Urinary bladder (tissue), 4 donors: Measurements from ENCODE around the gene CR2. TPM values are rescaled to one million over a fixed set of nuclear protein-coding genes. Genes with fewer than 3 reads are reported as not detected.
"Not testable (repeated sequence)": the region's sequence is repeated elsewhere in the genome, so short reads cannot be mapped to it uniquely, and the experiment has no call there.

Experiments
- DNase-seq: peaks from one replicate; pipeline ENCODE4 v3.0.0-alpha.2; 2015; ENCODE audit errors: extremely low spot score
- H3K27ac ChIP-seq: one replicate; pipeline ENCODE4 v1.5.1; 2013; ENCODE audit warnings: low read depth, mild to moderate bottlenecking, moderate library complexity
- H3K36me3 ChIP-seq: one replicate; pipeline ENCODE4 v1.6.1; 2013; ENCODE audit warnings: mild to moderate bottlenecking, moderate library complexity; ENCODE audit not compliant: insufficient read depth
- H3K4me1 ChIP-seq: one replicate; pipeline ENCODE4 v1.6.1; 2013; ENCODE audit warnings: mild to moderate bottlenecking, moderate library complexity; ENCODE audit not compliant: insufficient read depth
- H3K4me3 ChIP-seq: one replicate; pipeline ENCODE4 v1.5.1; 2013; ENCODE audit warnings: low read depth, low read length
- WGBS: extraction: QIAGEN DNeasy Blood & Tissue Kit; methylation state at CpG from one replicate; pipeline ENCODE4 v1.1.7; 2013; 5-methylcytosine and 5-hydroxymethylcytosine counted together
- polyA plus RNA-seq: library from polyadenylated mRNA; stranded (reverse); fragments of 200-250 nt; gene quantifications from one replicate; pipeline ENCODE4 v1.2.3, GENCODE V29; 2013
- total RNA-seq: library from RNA; depleted of rRNA; stranded (reverse); fragments of >200 nt; gene quantifications from one replicate; pipeline ENCODE4 v1.2.3, GENCODE V29; 2014
- donor health status: healthy with polysubstance abuse.
- donor health status: healthy.

The CR2 gene
- total and polyA plus RNA-seq, 2 donors, result 0.04 to 0.63 TPM

- DNase-seq, result no peak
- Histone ChIP-seq H3K27ac (no peak overlapping the region), H3K4me1 (no peaks in the 10 kb centered on the region), H3K36me3 (no peaks in the 10 kb centered on the region), H3K4me3 (no peak overlapping the region)
- 88% methylated on average over 1 of the region's 1 CpG for WGBS
Measured at GRCh38 chr1:207427832-207428585, 26.1 kb upstream of the CR2 start.

- Histone ChIP-seq H3K4me3 (no peak overlapping the region), H3K36me3 (no peaks in the 10 kb centered on the region), H3K27ac (no peak overlapping the region), H3K4me1 (no peaks in the 10 kb centered on the region)
- WGBS, result 85% methylated on average over 2 of the region's 2 CpGs
- no peak for DNase-seq
Measured at GRCh38 chr1:207428783-207429182, 25.3 kb upstream of the CR2 start.

GRCh38 chr1:207429963-207430362, 24.2 kb upstream of the CR2 start:
- WGBS, result 60% methylated on average over 2 of the region's 2 CpGs
- DNase-seq, result no peak
- Histone ChIP-seq H3K36me3 (no peaks in the 10 kb centered on the region), H3K27ac (no peak overlapping the region), H3K4me1 (no peaks in the 10 kb centered on the region), H3K4me3 (no peak overlapping the region)

DNA sequence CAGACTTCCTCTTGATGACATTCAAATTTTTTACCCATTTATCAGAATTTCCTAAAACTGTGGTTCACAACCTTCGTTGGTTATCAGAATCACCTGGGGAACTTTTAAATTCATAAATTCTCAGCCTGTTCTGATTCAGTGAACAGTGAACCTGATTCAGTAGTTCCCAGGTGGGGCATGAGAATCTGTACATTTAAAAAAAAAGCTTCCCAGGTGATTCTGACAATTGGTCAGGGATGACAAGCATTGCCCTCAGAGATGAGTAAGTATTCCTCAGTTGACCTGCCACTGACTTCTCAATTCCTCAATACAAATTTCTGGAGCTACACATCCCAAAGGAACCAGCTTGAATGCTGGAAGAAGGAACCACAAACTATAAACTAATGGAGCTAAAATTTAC, 23.5 kb upstream of the CR2 start:
- Histone ChIP-seq H3K4me1 (no peaks in the 10 kb centered on the region), H3K36me3 (no peaks in the 10 kb centered on the region), H3K27ac (no peak overlapping the region), H3K4me3 (no peak overlapping the region)
- WGBS, result 78% methylated on average over 1 of the region's 1 CpG
- DNase-seq, result no peak

DNA sequence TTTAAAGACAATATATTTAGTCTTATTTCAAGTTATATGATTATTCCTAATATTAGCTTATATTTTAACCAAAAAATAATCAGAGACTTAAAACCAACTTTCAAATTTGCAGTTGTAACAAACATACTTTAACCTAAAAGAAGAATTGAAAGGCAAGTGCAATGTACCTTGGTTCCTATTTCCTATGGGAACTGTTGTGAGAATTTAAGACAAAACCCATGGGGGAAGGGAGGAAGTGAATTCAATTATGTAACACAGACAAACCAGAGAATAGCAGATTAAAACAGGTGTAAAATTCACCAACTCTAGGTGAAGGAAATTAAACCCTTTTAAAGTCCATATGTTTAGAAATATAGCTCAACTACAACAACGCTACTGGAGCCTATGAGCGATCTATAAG, 22.6 kb upstream of the CR2 start:
- no peak overlapping the region for H3K4me3 ChIP-seq
- no peak overlapping the region for H3K27ac ChIP-seq
- H3K4me1 ChIP-seq, result no peaks in the 10 kb centered on the region
- H3K36me3 ChIP-seq, result no peaks in the 10 kb centered on the region
- DNase-seq, result no peak
- WGBS, result 97% methylated on average over 2 of the region's 2 CpGs

- Histone ChIP-seq H3K36me3 (no peaks in the 10 kb centered on the region), H3K27ac (no peak overlapping the region), H3K4me3 (no peak overlapping the region), H3K4me1 (no peaks in the 10 kb centered on the region)
- WGBS, result 73% methylated on average over 3 of the region's 3 CpGs
- no peak for DNase-seq
Measured at GRCh38 chr1:207433435-207433834, 20.7 kb upstream of the CR2 start.

DNA sequence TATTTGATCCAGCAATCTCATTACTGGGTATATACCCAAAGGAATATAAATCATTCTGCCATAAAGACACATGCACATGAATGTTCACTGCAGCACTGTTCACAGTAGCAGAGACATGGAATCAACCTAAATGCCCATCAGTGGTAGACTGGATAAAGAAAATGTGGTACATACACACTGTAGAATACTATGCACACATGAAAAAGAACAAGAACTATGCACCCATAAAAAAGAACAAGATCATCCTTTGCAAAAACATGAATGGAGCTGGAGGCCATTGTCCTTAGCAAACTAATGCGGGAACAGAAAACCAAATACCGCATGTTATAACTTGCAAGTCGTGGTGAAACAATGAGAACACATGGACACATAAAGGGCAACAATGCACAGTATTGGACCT, 17.4 kb upstream of the CR2 start:
- H3K4me3 ChIP-seq, DNase-seq, H3K36me3 ChIP-seq, H3K4me1 ChIP-seq, H3K27ac ChIP-seq: not testable (repeated sequence)
- WGBS, result 92% methylated on average over 3 of the region's 3 CpGs

DNA sequence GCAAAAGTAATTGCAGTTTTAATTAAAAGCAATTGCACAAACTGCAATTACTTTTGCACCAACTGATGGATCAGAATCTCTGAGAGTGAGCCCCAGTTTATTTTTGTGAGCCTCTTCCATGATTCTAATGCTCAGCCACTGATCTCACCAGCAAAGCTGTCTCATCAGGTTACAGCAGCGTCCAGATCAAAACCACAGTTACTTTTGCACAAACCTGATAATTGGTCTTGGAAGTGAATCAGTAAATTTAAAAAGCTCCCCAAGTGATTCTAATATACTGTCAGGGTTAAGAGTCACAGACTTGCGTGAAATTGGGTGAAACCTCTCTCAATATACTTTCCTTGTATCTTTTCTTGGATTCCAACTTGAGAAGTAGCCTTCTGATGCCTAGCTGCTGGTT, 13.5 kb upstream of the CR2 start:
- DNase-seq, result no peak

GRCh38 chr1:207444514-207445217, 9.5 kb upstream of the CR2 start:
- 84% methylated on average over 5 of the region's 5 CpGs for WGBS
- DNase-seq, result no peak

More for the DNA sequence above, 13.5 kb upstream of the CR2 start:
- H3K36me3 ChIP-seq, result no peaks in the 10 kb centered on the region
- 74% methylated on average over 2 of the region's 2 CpGs for WGBS
- no peak overlapping the region for H3K4me3 ChIP-seq
- H3K4me1 ChIP-seq, result no peaks in the 10 kb centered on the region
- no peak overlapping the region for H3K27ac ChIP-seq

DNA sequence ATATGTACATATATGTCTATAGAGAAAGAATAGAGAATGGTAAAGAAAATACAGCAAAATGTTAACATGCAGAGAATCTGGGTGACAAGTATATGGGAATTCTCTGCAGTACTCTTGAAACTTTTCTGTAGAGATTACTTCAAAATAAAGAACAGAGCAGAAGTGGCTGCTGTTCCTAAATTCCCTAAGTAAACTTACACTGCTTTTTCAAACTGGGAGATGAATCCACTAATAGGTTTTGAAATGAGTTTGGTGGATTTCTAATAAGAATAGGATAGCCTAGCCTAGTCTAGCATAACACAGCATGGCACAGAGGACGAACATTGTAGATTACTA, 450 bp upstream of the CR2 start:
- Histone ChIP-seq H3K4me3 (peak overlapping the region; percentile 26), H3K36me3 (no peaks in the 10 kb centered on the region), H3K27ac (no peak overlapping the region), H3K4me1 (no peaks in the 10 kb centered on the region)
- WGBS, result 22% methylated on average over 1 of the region's 1 CpG
- DNase-seq, result no peak

More at GRCh38 chr1:207444514-207445217, 9.5 kb upstream of the CR2 start:
- Histone ChIP-seq H3K4me3 (no peak overlapping the region), H3K36me3 (no peaks in the 10 kb centered on the region), H3K27ac (no peak overlapping the region), H3K4me1 (no peaks in the 10 kb centered on the region)

- no peak overlapping the region for H3K4me3 ChIP-seq
- H3K36me3 ChIP-seq, result no peaks in the 10 kb centered on the region
- no peak overlapping the region for H3K27ac ChIP-seq
- 38% methylated on average over 6 of the region's 6 CpGs for WGBS
- DNase-seq, result no peak
- H3K4me1 ChIP-seq, result no peaks in the 10 kb centered on the region
Measured at GRCh38 chr1:207455183-207455754, 1.1 kb downstream of the CR2 start.

GRCh38 chr1:207458414-207458813, 4.3 kb downstream of the CR2 start:
- no peak for DNase-seq
- Histone ChIP-seq H3K27ac (no peak overlapping the region), H3K4me1 (no peaks in the 10 kb centered on the region), H3K36me3 (no peaks in the 10 kb centered on the region), H3K4me3 (no peak overlapping the region)
- WGBS, result 91% methylated on average over 1 of the region's 1 CpG

DNA sequence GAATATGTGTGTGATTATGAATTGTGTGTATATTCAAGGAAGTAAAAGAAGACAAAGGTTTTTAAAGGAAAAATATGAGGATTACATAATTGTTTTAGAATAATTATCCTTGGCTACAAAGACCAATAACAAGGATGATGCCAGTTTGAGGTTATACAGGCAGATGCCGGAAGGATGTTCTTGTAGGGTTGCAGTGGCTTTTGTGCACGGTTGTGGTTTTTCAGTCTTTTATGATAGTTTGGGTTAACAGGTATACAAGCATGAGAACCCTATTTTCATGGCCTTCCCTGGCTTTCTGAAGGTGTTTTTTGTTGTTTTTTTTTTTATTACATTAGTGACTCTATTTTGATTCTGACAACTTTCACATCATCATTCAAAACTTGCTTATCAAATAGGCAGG, 4.9 kb downstream of the CR2 start:
- no peaks in the 10 kb centered on the region for H3K4me1 ChIP-seq

GRCh38 chr1:207461649-207462048, 7.5 kb downstream of the CR2 start:
- no peak overlapping the region for H3K27ac ChIP-seq
- H3K36me3 ChIP-seq, result no peaks in the 10 kb centered on the region
- DNase-seq, result no peak
- H3K4me1 ChIP-seq, result no peaks in the 10 kb centered on the region
- H3K4me3 ChIP-seq, result no peak overlapping the region
- 65% methylated on average over 1 of the region's 1 CpG for WGBS

More for the DNA sequence above, 4.9 kb downstream of the CR2 start:
- DNase-seq, result no peak
- H3K27ac ChIP-seq, result no peak overlapping the region
- H3K36me3 ChIP-seq, result no peaks in the 10 kb centered on the region
- no peak overlapping the region for H3K4me3 ChIP-seq
- 87% methylated on average over 2 of the region's 2 CpGs for WGBS
